Spleen (tissue), 11 donors: Measurements from ENCODE around the gene ARHGAP10. TPM values are rescaled to one million over a fixed set of nuclear protein-coding genes. Genes with fewer than 3 reads are reported as not detected.
A peak's percentile ranks its signal among the peaks of the same experiment; 100 is the strongest.

Experiments
- DNase-seq: peaks from one replicate; pipeline ENCODE4 v3.0.0-alpha.2; 2020
- H3K27ac ChIP-seq, 8 donors: fragments of 200-600 bp; sonication (generic) in 7 of 8; 1 replicate in 4 of 8; 2 replicates in 4 of 8; pipeline versions ENCODE4 v1.5.0 to v1.8.0; 2016 to 2021; ENCODE audit warnings: inconsistent platforms in 4 of 8, mild to moderate bottlenecking in 4 of 8, moderate library complexity in 1 of 8
- H3K27me3 ChIP-seq, 7 donors: fragments of 200-600 bp; sonication (generic) in 6 of 7; replicated peaks in 1 of 7; 1 replicate in 4 of 7; 2 replicates in 3 of 7; pipeline versions ENCODE4 v1.5.0 to v1.8.0; 2016 to 2021; ENCODE audit warnings: inconsistent platforms in 3 of 7, mild to moderate bottlenecking in 1 of 7
- H3K36me3 ChIP-seq, 6 donors: fragments of 200-600 bp; sonication (generic) in 5 of 6; 1 replicate in 4 of 6; 2 replicates in 2 of 6; pipeline versions ENCODE4 v1.5.0 to v1.8.0; 2016 to 2021; ENCODE audit warnings: inconsistent platforms in 2 of 6
- H3K4me1 ChIP-seq, 6 donors: fragments of 200-600 bp; sonication (generic) in 5 of 6; 1 replicate in 3 of 6; 2 replicates in 3 of 6; pipeline versions ENCODE4 v1.5.0 to v1.8.0; 2016 to 2021; ENCODE audit warnings: inconsistent platforms in 3 of 6
- H3K4me3 ChIP-seq, 8 donors: fragments of 200-600 bp; sonication (generic) in 7 of 8; 1 replicate in 4 of 8; 2 replicates in 4 of 8; pipeline versions ENCODE4 v1.5.0 to v1.8.0; 2016 to 2021; ENCODE audit warnings: inconsistent platforms in 4 of 8, mild to moderate bottlenecking in 4 of 8, moderate library complexity in 2 of 8
- H3K9me3 ChIP-seq, 8 donors: fragments of 200-600 bp; sonication (generic) in 7 of 8; 1 replicate in 4 of 8; 2 replicates in 4 of 8; pipeline versions ENCODE4 v1.5.0 to v1.8.0; 2016 to 2021; ENCODE audit warnings: inconsistent platforms in 4 of 8
- POLR2A ChIP-seq, 3 donors: fragments of 450-650 bp; IDR thresholded peaks; one replicate each; pipeline ENCODE4 v1.5.1; 2017; ENCODE audit warnings: antibody characterized with exemption in 3 of 3, mild to moderate bottlenecking in 1 of 3
- POLR2AphosphoS5 ChIP-seq, 3 donors: sonication (generic); formaldehyde crosslinking; IDR thresholded peaks; one replicate each; pipeline ENCODE4 v1.5.1; 2017; ENCODE audit warnings: antibody characterized with exemption in 3 of 3
- WGBS, 5 donors: extraction: QIAGEN DNeasy Blood & Tissue Kit in 3 of 5; methylation state at CpG; one replicate each; pipeline versions ENCODE4 v1.1.5 to v1.1.7; 2013 to 2018; 5-methylcytosine and 5-hydroxymethylcytosine counted together
- intact Hi-C: fragments of 100-400 bp; cut with DNase I; formaldehyde crosslinking; loops from one replicate; pipeline ENCODE4 v1.15.0; 2023; ENCODE audit warnings: low total_unique reads
- polyA plus RNA-seq, 3 donors: library from polyadenylated mRNA; stranded (reverse); fragments of 200-250 nt; gene quantifications; one replicate each; pipeline ENCODE4 v1.2.1, GENCODE V29; 2013
- total RNA-seq, 7 donors: library from RNA; depleted of rRNA in 3 of 7; stranded (reverse); fragments of >200 nt in 3 of 7; fragmentation: NEBNext Ultra II Directional in 4 of 7; extraction: Animal tissue kit (Norgen Biotek cat#: 25700) in 4 of 7; gene quantifications; one replicate each; pipeline versions ENCODE4 v1.1.0 to v1.2.1, GENCODE V29; 2016 to 2021
- TF ChIP-seq, protein P1 (sequence below), 11 experiments: fragments of 200-600 bp in 7 of 11; fragments of 450-650 bp in 4 of 11; sonication (generic) in 4 of 11; IDR thresholded peaks in 8 of 11; conservative IDR thresholded peaks in 3 of 11; 1 replicate in 7 of 11; 2 replicates in 4 of 11; pipeline versions ENCODE4 v1.4.0 to v1.8.0; 2016 to 2021; ENCODE audit warnings: antibody characterized with exemption in 11 of 11, inconsistent platforms in 4 of 11, mild to moderate bottlenecking in 1 of 11
- donor health status: healthy with polysubstance abuse.
- donor health status: DM: no; HTN: no; CAD: no; lungs with moderate emphysema.
- donor health status: DM: no; HTN: no; CAD: no.
- donor health status: Bipolar disorder and iron deficiency.
- donor health status: healthy.
- donor health status: DM: no; HTN: no; CAD: no.
- donor health status: DM: yes; HTN: yes; CAD: no.

ARHGAP10 gene
- total and polyA plus RNA-seq, 10 donors: 4.0 to 35.5 (median 13.3) TPM

DNA sequence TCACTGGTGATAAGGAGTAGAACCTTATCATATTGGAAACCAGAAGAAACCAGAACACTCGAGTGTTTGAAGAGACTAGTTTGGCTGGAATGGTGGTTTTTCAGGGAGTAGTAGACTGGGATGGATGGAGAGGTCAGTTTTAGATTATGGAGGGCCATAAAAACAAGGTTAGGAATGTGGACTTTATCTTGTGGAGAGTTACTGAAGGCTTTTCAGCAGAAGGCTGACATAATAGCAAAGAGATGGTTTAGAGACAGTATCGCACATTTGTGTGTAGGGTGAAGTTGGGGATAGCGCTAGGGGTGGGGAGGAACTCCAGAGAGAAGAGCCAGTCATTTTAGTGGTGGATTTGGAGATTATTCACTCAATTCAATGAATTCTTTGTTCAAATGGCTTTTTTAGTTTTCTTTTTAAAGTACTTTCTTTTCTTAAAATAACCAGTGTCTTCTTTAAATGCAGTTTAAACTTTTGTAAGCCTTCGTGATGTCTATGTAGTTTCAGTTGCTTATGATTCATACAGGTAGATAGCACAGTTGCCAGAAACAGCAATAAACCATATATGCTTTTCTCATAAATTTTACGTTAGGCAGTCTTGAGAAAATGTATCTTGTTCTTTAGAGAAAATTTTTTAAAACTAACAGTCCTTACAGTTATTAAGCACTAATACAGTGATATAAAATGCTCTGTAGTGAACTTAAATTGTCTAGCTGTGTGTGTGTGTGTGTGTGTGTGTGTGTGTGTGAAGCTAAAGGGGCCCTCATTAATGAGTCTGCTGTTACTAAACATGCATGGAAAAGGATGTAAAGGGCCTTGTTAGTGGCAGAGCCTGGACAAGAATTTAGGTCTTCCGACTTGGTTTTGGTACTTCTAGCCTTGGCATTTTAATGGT, 3.8 kb downstream of the ARHGAP10 start:
- Histone ChIP-seq H3K9me3 (no peaks in the 10 kb centered on the region), H3K27me3 (peaks cover 0 to 34% (median 7%) of the 10 kb centered on the region in 7 donors), H3K4me1 (peaks cover 6 to 36% (median 28%) of the 10 kb centered on the region in 6 donors), H3K36me3 (no peaks in the 10 kb centered on the region), H3K27ac (no peak overlapping the region), H3K4me3 (peak overlapping the region in 4 of 8 donors; percentile 19 to 89 (median 72))
- 83 to 91% (median 88%) methylated on average over 6 of the region's 6 CpGs for WGBS, 5 donors
- TF ChIP-seq, protein P1, sequence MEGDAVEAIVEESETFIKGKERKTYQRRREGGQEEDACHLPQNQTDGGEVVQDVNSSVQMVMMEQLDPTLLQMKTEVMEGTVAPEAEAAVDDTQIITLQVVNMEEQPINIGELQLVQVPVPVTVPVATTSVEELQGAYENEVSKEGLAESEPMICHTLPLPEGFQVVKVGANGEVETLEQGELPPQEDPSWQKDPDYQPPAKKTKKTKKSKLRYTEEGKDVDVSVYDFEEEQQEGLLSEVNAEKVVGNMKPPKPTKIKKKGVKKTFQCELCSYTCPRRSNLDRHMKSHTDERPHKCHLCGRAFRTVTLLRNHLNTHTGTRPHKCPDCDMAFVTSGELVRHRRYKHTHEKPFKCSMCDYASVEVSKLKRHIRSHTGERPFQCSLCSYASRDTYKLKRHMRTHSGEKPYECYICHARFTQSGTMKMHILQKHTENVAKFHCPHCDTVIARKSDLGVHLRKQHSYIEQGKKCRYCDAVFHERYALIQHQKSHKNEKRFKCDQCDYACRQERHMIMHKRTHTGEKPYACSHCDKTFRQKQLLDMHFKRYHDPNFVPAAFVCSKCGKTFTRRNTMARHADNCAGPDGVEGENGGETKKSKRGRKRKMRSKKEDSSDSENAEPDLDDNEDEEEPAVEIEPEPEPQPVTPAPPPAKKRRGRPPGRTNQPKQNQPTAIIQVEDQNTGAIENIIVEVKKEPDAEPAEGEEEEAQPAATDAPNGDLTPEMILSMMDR (IDR thresholded peaks at IDR 0.05 in 8 of 11, conservative IDR thresholded peaks at IDR 0.05 in 3 of 11): no peak
- TF ChIP-seq POLR2AphosphoS5 (IDR thresholded peaks at IDR 0.05): no peak
- TF ChIP-seq POLR2A (IDR thresholded peaks at IDR 0.05): no peak
- intact Hi-C loops: no loop called here
- no peak for DNase-seq

DNA sequence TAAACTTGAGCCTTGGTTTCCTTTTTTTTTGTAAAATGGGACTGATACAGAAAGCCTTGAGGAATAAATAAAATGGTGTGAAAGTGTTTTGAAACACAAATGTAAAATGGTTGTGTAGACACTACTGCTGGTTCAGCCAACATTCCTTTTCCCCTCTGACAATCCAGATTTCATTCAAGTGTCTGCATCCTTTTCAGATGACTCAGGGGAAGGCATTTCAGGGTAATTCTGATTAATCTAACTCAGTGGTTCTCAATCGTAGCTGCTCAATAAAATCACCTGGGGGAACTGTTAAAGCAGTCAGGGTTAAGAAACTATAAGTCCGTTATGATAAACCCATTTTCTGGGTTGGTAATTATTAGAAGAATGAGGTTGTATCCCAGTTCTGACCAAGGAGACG, 4.6 kb downstream of the ARHGAP10 start:
- intact Hi-C loops: no loop called here
- Histone ChIP-seq H3K36me3 (no peaks in the 10 kb centered on the region), H3K27me3 (peaks cover 0 to 32% (median 7%) of the 10 kb centered on the region in 7 donors), H3K4me1 (peaks cover 6 to 30% (median 21%) of the 10 kb centered on the region in 6 donors), H3K27ac (no peak overlapping the region), H3K9me3 (no peaks in the 10 kb centered on the region), H3K4me3 (no peak overlapping the region)
- TF ChIP-seq, protein P1 (IDR thresholded peaks at IDR 0.05 in 8 of 11, conservative IDR thresholded peaks at IDR 0.05 in 3 of 11): no peak
- TF ChIP-seq POLR2AphosphoS5 (IDR thresholded peaks at IDR 0.05) (no peak), POLR2A (IDR thresholded peaks at IDR 0.05) (no peak)
- WGBS, 5 donors: 70 to 86% (median 81%) methylated on average over 3 of the region's 3 CpGs
- DNase-seq: no peak

DNA sequence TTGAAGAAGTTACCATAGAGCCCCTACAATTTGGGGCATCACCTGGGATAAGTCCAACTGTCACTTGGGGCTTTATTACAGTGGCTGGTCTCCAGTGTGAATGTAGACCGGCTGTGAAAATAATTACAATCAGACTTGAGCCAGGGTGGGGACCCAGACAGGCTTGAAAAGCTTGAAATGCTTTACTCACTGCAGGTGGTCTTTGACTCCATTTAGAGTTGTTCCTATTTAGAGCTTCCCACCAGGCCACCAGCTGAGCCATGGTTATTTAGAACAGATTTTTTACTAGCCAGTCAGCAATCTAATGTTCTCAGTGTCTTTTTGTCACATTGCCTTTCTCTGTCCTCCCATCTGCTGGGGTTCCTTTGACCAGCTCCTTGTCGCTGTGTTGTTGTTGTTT, 5.7 kb downstream of the ARHGAP10 start:
- no peak overlapping the region for H3K27ac ChIP-seq
- H3K4me1 ChIP-seq: peaks cover 6 to 33% (median 20%) of the 10 kb centered on the region in 6 donors
- no peak overlapping the region for H3K4me3 ChIP-seq
- no peaks in the 10 kb centered on the region for H3K9me3 ChIP-seq
- no peaks in the 10 kb centered on the region for H3K36me3 ChIP-seq
- peaks cover 0 to 20% (median 7%) of the 10 kb centered on the region in 7 donors for H3K27me3 ChIP-seq
- TF ChIP-seq POLR2AphosphoS5 (IDR thresholded peaks at IDR 0.05) (no peak), POLR2A (IDR thresholded peaks at IDR 0.05) (no peak)
- TF ChIP-seq, protein P1 (IDR thresholded peaks at IDR 0.05 in 8 of 11, conservative IDR thresholded peaks at IDR 0.05 in 3 of 11): no peak
- DNase-seq: no peak
- 83 to 97% (median 94%) methylated on average over 2 of the region's 2 CpGs for WGBS, 5 donors
- intact Hi-C loops: no loop called here

DNA sequence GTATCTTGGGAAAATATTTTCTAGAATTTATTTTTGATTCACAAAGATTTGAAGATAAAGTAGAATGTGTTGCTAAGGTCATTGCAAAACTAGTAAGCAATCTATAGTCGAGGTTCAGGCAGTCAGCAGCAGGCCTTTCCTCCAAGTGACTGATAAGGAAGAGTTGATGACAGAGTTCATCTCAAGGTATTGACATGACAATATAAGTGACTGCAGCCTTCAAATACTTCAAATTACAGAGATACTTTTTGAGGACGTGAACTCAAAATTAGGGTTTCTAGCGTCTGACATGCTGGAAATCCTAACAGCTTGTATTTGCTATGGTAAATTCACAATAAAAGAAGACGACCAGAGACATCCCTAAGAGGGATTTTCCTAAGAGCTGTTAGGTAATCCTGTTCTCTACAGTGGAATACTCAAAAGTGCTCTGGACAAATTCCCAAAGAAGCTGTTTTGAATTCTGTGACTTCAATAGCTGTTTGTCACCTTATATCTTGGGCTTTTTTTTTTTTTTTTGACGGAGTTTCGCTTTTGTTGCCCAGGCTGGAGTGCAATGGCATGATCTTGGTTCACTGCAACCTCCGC, 7.4 kb downstream of the ARHGAP10 start:
- H3K9me3 ChIP-seq: no peaks in the 10 kb centered on the region
- H3K4me3 ChIP-seq: no peak overlapping the region
- intact Hi-C loops: no loop called here
- H3K27ac ChIP-seq: no peak overlapping the region
- H3K27me3 ChIP-seq: peaks cover 0 to 5% (median 0%) of the 10 kb centered on the region in 7 donors
- no peaks in the 10 kb centered on the region for H3K36me3 ChIP-seq
- TF ChIP-seq, protein P1 (IDR thresholded peaks at IDR 0.05 in 8 of 11, conservative IDR thresholded peaks at IDR 0.05 in 3 of 11): no peak
- TF ChIP-seq POLR2AphosphoS5 (IDR thresholded peaks at IDR 0.05) (no peak), POLR2A (IDR thresholded peaks at IDR 0.05) (no peak)
- no peak for DNase-seq
- H3K4me1 ChIP-seq: peaks cover 0 to 20% (median 6%) of the 10 kb centered on the region in 6 donors
- WGBS, 5 donors: 83 to 93% (median 84%) methylated on average over 7 of the region's 7 CpGs
